Activated gamma-delta T cell treated with Interleukin-2 at 50 U/mL for 16 hours (primary cell): ENCODE measurements around the gene HS3ST5.
"Not testable (repeated sequence)": the region's sequence is repeated elsewhere in the genome, so short reads cannot be mapped to it uniquely, and the experiment has no call there.

Source experiments
- DNase-seq: peaks from one replicate; pipeline ENCODE4 v3.0.0-alpha.2; 2020

HS3ST5 gene

GRCh38 chr6:114181664-114182063 lies 161.2 kb downstream of the HS3ST5 start:
- no peak for DNase-seq

- no peak for DNase-seq
Measured at GRCh38 chr6:114179411-114179810, 163.4 kb downstream of the HS3ST5 start.

DNA sequence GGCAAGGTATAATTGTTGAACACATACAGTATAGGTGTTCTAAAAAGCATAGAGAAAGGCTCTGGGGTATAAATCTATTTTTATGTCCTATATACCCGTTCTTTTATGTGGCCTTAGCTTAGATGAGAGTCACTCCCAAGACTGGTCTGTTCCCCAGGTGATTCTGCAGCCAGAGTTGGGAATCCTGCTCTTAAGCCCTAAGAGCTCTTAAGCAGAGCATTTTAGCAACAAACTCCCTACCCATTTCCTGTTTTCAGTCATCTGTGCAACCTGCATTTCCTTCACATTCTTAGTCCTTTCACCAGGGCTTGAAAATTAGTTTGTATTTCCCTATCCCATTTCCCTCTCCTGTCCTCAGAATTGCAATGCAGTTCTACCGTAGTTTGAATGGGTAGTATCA lies 166.1 kb downstream of the HS3ST5 start:
- DNase-seq = no peak

DNA sequence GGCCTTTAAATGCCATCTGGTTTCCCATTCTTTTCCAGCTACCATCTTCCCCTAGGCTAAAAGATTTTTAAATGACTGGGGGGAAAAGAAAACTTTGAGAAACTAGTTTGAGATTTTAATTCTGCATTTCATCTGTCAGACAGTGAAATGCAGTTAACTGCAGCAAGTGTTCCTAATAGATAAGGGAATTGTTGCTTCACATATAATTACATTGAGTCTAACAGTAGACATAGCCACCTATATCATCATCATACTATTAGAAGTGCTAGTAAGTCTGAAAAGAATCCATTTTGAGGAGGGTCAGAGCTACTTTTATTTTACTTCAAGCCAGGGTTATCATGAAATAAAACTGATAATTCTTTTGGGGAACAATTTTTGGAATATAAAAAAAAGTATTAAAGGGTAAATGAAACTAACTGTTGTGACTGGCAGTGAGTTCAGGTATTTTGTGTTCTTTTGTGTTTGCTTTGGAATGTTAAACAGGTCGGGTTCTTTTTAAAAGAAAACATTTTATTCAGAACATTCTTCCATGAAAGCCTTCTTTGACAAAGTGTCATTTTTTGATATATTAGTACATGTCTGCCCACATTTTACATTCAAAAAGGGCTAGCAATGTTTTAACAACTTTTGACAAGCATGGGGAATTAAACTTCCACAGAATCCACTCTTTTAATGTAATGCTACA lies 170.1 kb downstream of the HS3ST5 start:
- no peak for DNase-seq

DNA sequence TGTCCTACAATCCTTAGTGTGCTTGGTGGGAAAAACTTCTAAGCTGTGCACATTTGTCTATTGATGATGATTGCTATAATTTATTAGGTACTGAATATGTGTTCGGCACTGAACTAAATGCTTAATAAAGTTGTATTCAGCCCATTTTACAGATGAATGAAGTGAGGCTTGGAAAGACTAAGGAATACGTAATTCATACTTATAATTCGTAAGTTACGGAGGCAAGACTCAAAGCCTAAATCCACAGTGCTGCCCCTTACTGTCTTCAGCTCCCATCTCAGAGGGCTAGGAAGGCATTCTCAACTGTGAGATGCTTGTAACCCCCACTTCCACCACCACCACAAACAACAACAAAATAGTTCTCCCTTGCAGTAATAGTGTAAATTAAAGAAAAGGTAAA lies 171.3 kb downstream of the HS3ST5 start:
- DNase-seq = no peak

DNA sequence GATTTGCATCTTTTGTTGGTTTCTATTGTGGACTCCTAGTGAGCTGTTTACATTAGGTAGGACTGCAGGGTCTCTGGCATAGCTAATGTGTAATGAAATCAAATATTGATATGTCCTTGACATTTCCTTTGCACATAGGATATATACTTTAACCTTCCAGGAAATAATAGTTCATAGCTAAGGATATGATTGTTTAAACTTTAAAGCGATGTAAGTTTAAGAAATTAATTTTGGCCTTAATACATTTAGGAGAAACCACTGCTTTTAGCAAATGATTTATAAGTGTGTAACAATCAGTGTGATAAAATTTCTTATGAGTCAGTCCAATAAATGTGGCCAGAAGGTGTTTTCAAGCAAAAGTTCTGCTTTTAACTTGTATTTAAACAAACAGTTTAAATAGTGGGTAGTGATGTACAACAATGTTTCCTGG lies 171.8 kb downstream of the HS3ST5 start:
- DNase-seq = no peak

DNA sequence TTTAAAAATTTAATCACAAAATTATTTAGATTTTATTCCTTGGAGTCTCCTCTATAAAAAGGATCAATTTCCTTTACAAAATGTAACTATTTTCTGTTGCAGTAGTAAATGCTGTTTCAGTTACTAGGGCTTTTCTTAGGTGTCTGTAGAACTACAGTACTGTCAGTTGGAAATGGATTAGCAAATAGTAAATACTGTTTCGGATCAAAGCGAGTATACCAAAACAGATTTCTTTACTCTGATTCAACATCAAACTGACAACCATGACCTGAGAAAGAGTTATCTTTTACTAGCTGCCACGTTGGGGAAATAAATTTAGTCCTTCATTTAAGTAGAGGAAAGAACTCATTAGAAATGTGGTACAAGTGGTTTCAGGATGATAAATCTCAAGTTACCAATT lies 172.5 kb downstream of the HS3ST5 start:
- no peak for DNase-seq

GRCh38 chr6:114169763-114170162 lies 173.1 kb downstream of the HS3ST5 start:
- DNase-seq = no peak

GRCh38 chr6:114167583-114168576 lies 174.9 kb downstream of the HS3ST5 start:
- DNase-seq = no peak

DNA sequence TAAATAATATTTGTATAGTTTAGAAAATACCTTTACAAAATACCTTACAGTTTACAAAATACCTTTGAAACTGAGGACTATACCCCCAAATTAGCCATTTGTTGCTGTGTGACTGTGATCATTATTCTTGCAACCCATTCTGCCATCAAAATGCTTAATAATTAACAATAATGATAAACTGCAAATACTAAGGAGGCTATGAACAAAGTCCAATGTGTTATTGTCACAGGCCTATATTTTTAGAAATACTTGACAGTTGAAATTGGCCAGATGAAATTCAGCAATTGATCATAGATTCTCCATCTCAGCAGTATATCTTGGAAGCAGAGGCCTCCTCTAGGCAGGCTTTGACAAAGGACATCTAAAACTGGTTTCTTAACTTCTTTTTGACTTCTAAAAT lies 178.6 kb downstream of the HS3ST5 start:
- no peak for DNase-seq

DNA sequence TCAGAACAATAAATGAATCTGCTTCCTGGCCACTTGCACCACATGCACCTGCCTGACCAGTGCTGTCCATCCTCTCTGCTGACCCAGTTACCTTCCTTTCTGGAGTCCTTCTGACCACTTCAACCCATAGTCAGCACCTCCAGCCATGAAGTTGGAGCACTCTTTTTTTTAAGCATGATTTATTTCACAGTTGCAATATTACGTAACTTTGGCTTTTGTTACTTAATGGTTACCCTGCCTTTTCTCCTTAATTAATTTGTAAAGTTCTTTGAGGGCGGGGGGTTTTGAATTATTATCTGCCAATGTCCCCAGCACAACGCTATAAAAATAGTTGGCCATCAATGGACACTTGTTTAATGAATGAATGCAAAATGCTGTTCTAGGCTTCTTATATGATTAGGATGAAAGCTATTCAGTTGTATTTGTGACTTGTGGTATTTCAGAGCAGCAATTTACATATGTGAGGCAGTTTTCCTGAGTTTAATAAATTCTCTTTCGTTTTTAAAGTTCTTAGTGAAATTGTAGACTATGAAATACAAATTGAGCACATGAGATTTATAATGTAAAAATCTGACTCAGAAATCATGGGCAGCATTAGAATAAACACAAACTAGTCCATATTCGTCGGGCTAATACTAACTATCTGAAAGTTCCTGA lies 180.0 kb downstream of the HS3ST5 start:
- DNase-seq = no peak

- DNase-seq = no peak
Measured at GRCh38 chr6:114160881-114161280, 181.9 kb downstream of the HS3ST5 start.

GRCh38 chr6:114159727-114160126 lies 183.1 kb downstream of the HS3ST5 start:
- no peak for DNase-seq

GRCh38 chr6:114158838-114159694 lies 183.8 kb downstream of the HS3ST5 start:
- no peak for DNase-seq

GRCh38 chr6:114158411-114158810 lies 184.4 kb downstream of the HS3ST5 start:
- no peak for DNase-seq

GRCh38 chr6:114157848-114158247 lies 185.0 kb downstream of the HS3ST5 start:
- DNase-seq = no peak

DNA sequence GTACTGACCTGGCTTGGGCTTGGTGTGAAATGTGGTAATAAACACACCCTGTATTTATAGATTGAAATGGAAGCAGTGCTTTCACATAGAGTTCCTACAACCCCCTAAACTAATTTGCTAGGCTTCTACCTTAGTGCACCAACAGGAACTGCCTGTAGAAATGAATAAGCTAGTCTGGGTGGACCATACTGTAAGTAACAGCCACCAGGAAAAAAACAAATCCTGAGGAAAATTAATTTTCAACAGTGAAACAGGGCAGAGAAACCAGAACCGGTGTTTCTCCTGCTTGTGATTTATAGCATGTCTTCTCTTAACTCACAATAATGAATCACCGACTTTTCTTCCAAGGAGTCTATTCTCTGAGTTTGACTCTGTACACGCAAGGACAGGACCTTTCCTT lies 187.1 kb downstream of the HS3ST5 start:
- DNase-seq = no peak

DNA sequence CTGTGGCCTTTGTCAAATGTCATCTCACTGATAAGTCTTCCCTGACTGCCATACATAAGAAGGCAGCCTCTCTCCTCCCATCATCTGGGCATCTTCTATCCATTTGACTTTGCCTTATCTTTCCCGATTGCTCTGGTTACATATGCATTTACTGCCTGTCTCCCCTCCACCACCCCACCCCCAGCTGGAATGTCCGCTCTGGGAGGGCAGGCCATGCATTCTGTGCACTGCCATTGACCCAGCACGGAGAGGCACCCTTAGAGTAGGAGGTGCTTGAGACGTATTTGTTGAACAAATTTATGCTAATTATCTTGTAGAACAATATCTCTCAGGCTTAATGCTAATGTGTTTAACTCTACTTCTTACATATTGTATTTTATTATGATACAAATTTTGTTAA lies 188.0 kb downstream of the HS3ST5 start:
- DNase-seq = no peak

DNA sequence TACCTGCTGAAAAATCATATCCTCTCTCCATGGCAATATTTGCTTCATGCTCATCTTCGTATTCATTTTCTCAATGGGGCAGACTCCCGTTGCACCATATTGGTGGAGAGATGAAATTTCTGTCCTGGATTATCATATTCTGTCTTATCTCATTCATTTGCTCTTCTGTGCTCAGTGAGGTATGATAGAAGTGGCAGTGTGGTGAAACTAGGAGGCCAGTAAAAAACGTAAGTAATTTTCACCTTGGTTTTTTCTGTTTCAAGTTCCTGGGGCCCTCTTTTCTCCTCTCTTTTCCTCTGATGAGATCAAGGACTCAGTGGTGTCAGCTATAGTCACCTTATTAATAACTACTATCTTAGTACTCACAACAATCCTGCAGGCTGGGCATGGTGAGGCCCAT lies 189.4 kb downstream of the HS3ST5 start:
- DNase-seq = no peak

DNA sequence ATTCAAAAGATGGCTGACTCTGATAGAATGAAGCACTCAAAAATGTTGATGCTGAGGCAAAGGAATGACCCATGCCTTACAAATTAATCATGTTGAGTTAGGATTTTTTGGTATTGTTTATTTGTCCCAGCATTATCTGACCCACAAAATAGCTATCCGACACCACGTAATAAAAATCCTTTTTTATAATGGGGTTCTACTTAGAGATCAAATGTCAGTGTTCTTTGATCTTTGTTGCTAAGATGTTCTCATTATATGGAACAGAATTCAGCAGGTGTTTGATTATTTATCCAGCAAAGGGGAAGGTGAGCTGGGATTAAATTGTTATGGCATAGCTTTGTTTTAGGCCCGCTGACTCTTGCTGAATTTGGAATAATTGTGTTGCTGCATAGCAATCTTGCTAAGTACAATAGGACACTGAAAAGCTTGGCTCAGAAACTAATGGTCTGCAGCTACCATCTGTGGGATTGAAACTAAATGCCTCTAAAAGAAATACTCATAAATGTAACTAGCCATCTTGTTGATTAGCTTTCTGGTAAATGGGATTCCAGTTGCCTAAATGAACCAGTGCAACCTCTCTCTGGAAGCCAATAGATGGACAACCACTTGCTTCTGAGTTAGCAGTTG lies 191.6 kb downstream of the HS3ST5 start:
- no peak for DNase-seq

DNA sequence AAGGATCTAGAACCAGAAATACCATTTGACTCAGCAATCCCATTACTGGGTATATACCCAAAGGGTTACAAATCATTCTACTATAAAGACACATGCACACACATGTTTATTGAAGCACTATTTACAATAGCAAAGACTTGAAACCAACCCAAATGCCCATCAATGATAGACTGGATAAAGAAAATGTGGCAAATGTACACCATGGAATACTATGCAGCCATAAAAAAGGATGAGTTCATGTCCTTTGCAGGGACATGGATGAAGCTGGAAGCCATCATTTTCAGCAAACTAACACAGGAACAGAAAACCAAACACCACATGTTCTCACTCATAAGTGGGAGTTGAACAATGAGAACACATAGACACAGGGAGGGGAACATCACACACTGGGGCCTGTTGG lies 193.6 kb downstream of the HS3ST5 start:
- DNase-seq = not testable (repeated sequence)
